ENCODE measurements around the gene ESF1. TPM values are rescaled to one million over a fixed set of nuclear protein-coding genes. Genes with fewer than 3 reads are reported as not detected.

The ESF1 gene
- total RNA-seq, 1 experiment from 2014 or later: 22.7 TPM

DNA sequence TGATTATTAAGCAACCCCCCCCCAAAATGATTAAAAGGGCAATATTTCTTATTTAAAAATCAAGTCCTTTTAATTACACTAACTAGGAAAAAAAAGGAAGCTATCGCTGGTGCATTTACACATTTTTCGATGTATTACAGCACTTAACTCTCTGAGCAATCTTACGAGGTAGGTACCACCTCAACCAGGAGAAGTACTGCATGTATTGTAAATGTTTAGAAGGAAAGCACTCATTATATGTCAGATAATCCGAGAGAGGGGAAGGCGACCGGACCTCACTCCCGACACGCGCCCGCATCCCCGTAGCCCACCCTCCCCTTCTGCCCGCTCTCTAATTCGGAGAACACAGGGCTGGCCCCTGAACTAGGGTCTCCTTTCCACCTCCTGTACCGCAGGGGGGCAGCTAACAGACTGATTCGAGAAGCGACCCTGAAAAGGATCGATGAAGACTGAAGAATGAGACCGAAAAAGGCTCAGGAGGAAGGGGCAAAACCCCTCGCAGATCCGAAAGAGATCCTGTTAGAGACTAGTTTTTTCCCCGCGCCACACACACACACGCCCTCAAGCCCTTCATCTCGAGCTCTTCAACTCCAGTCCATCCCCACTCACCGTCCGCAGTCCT is 337 bp downstream of the ESF1 start:
- H3K4me1 Mint-ChIP-seq (ENCODE audit: low read depth, unreplicated experiment): peaks cover 14% of the 10 kb centered on the region
- peak overlapping the region; percentile 93 for H3K4me3 Mint-ChIP-seq (ENCODE audit: unreplicated experiment)
- intact Hi-C loops (cut with micrococcal nuclease; ENCODE audit: unreplicated experiment): loop anchor here (10.0 kb wide), 1 partner anchor 450 kb away; no protein-coding TSS in a partner anchor
- DNase-seq: no peak
- BruUV-seq (replicated peaks): TSS peak; percentile 49
- TF ChIP-seq, protein P1, sequence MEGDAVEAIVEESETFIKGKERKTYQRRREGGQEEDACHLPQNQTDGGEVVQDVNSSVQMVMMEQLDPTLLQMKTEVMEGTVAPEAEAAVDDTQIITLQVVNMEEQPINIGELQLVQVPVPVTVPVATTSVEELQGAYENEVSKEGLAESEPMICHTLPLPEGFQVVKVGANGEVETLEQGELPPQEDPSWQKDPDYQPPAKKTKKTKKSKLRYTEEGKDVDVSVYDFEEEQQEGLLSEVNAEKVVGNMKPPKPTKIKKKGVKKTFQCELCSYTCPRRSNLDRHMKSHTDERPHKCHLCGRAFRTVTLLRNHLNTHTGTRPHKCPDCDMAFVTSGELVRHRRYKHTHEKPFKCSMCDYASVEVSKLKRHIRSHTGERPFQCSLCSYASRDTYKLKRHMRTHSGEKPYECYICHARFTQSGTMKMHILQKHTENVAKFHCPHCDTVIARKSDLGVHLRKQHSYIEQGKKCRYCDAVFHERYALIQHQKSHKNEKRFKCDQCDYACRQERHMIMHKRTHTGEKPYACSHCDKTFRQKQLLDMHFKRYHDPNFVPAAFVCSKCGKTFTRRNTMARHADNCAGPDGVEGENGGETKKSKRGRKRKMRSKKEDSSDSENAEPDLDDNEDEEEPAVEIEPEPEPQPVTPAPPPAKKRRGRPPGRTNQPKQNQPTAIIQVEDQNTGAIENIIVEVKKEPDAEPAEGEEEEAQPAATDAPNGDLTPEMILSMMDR (IDR thresholded peaks at IDR 0.05; ENCODE audit: insufficient read depth in 1 of 2, low read depth in 1 of 2, low read length in 1 of 2, severe bottlenecking in 1 of 2, unreplicated experiment in 1 of 2): no peak
- H3K36me3 Mint-ChIP-seq (ENCODE audit: insufficient read depth, unreplicated experiment): peaks cover 43% of the 10 kb centered on the region
- CTCF ChIA-PET: interaction anchor here (0.6 to 1.6 kb wide), 2 partner anchors 13 to 859 kb away, joined by 3 to 8 read pairs; no protein-coding TSS in a partner anchor
- H3K27ac Mint-ChIP-seq (ENCODE audit: unreplicated experiment): peak overlapping the region; percentile 98
- no peaks in the 10 kb centered on the region for H3K27me3 Mint-ChIP-seq (ENCODE audit: insufficient read depth, unreplicated experiment)
- POLR2A ChIA-PET: no interaction called here
- H3K9me3 ChIP-seq: no peaks in the 10 kb centered on the region
- H3K27me3 ChIP-seq (replicated peaks; ENCODE audit: control insufficient read depth, insufficient read depth, low read length): no peaks in the 10 kb centered on the region
- H3K4me3 ChIP-seq (ENCODE audit: low read depth, low read length): peak overlapping the region; percentile 83
- no peaks in the 10 kb centered on the region for H3K9me3 Mint-ChIP-seq (ENCODE audit: unreplicated experiment)
- peaks cover 4% of the 10 kb centered on the region; the same call in 1 of the 2 replicates for H3K36me3 ChIP-seq (ENCODE audit: control insufficient read depth, insufficient read depth, low read length)
- H3K4me1 ChIP-seq: peaks cover 12% of the 10 kb centered on the region; the same call in 1 of the 2 replicates

DNA sequence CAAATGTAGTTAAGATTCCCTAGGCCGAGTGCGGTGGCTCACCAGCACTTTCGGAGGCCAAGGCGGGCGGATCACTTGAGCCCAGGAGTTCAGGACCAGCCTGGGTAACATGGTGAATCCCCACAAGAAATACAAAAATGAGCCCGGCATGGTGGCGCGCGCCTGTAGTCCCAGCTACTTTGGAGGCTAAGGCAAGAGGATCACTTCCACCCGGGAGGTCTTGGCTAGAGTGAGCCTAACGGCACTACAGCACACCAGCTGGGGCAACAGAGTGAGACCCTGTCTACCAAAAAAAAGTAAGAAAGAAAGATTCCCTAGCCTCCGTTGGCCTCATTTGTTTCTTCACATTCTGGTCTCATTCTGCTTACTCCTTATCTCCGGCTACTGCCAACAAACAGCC is 1.2 kb downstream of the ESF1 start:
- DNase-seq: no peak
- ChIA-PET POLR2A (interaction anchor here (0.5 kb wide), 1 partner anchor 1203 kb away, joined by 3 read pairs; no protein-coding TSS in a partner anchor), CTCF (interaction anchor here (1.6 kb wide), 1 partner anchor 12 kb away, joined by 8 read pairs; no protein-coding TSS in a partner anchor)
- Histone ChIP-seq H3K9me3 (no peaks in the 10 kb centered on the region), H3K27me3 (replicated peaks; ENCODE audit: control insufficient read depth, insufficient read depth, low read length) (no peaks in the 10 kb centered on the region), H3K4me1 (peaks cover 12% of the 10 kb centered on the region; the same call in 1 of the 2 replicates), H3K4me3 (ENCODE audit: low read depth, low read length) (peak overlapping the region; percentile 83), H3K36me3 (ENCODE audit: control insufficient read depth, insufficient read depth, low read length) (peaks cover 4% of the 10 kb centered on the region; the same call in 1 of the 2 replicates)
- H3K4me3 Mint-ChIP-seq (ENCODE audit: unreplicated experiment): peak overlapping the region; percentile 93
- BruUV-seq (replicated peaks): no TSS peak
- H3K4me1 Mint-ChIP-seq (ENCODE audit: low read depth, unreplicated experiment): peaks cover 14% of the 10 kb centered on the region
- peaks cover 40% of the 10 kb centered on the region for H3K36me3 Mint-ChIP-seq (ENCODE audit: insufficient read depth, unreplicated experiment)
- no peaks in the 10 kb centered on the region for H3K27me3 Mint-ChIP-seq (ENCODE audit: insufficient read depth, unreplicated experiment)
- TF ChIP-seq, protein P1 (IDR thresholded peaks at IDR 0.05; ENCODE audit: insufficient read depth in 1 of 2, low read depth in 1 of 2, low read length in 1 of 2, severe bottlenecking in 1 of 2, unreplicated experiment in 1 of 2): no peak
- H3K27ac Mint-ChIP-seq (ENCODE audit: unreplicated experiment): peak overlapping the region; percentile 98
- no peaks in the 10 kb centered on the region for H3K9me3 Mint-ChIP-seq (ENCODE audit: unreplicated experiment)
- intact Hi-C loops (cut with micrococcal nuclease; ENCODE audit: unreplicated experiment): loop anchor here (10.0 kb wide), 1 partner anchor 449 kb away; no protein-coding TSS in a partner anchor

DNA sequence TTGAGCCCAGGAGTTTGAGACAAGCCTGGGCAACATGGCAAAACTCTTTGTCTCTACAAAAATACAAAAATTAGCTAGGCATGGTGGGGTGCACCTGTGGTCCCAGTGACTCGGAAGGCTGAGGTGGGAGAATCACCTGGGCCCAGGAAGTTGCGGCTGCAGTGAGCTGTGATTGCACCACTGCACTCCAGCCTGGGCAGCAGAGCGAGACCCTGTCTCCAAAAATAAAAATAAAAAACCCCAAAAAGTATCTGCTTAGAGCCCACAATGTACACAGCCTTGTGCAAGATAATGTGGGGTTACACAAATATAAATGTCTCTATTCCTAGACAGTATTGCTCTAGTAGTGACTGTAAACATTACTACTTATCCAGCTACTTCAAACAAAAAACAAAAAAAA is 5.9 kb downstream of the ESF1 start:
- intact Hi-C loops (cut with micrococcal nuclease; ENCODE audit: unreplicated experiment): no loop called here
- CTCF ChIA-PET: no interaction called here
- no peak overlapping the region for H3K4me3 Mint-ChIP-seq (ENCODE audit: unreplicated experiment)
- TF ChIP-seq, protein P1 (IDR thresholded peaks at IDR 0.05; ENCODE audit: insufficient read depth in 1 of 2, low read depth in 1 of 2, low read length in 1 of 2, severe bottlenecking in 1 of 2, unreplicated experiment in 1 of 2): no peak
- no TSS peak for BruUV-seq (replicated peaks)
- H3K36me3 Mint-ChIP-seq (ENCODE audit: insufficient read depth, unreplicated experiment): peaks cover 52% of the 10 kb centered on the region
- no peaks in the 10 kb centered on the region for H3K27me3 ChIP-seq (replicated peaks; ENCODE audit: control insufficient read depth, insufficient read depth, low read length)
- no peaks in the 10 kb centered on the region for H3K9me3 ChIP-seq
- no peak for DNase-seq
- H3K27me3 Mint-ChIP-seq (ENCODE audit: insufficient read depth, unreplicated experiment): no peaks in the 10 kb centered on the region
- H3K4me1 Mint-ChIP-seq (ENCODE audit: low read depth, unreplicated experiment): peaks cover 7% of the 10 kb centered on the region
- no peaks in the 10 kb centered on the region for H3K4me1 ChIP-seq
- peaks cover 4% of the 10 kb centered on the region for H3K36me3 ChIP-seq (ENCODE audit: control insufficient read depth, insufficient read depth, low read length)
- no peak overlapping the region for H3K27ac Mint-ChIP-seq (ENCODE audit: unreplicated experiment)
- POLR2A ChIA-PET: no interaction called here
- H3K4me3 ChIP-seq (ENCODE audit: low read depth, low read length): no peak overlapping the region
- H3K9me3 Mint-ChIP-seq (ENCODE audit: unreplicated experiment): no peaks in the 10 kb centered on the region

Data from Caco-2 (cell line).